Measurements from ENCODE around the gene ARSK.

The ARSK gene

DNA sequence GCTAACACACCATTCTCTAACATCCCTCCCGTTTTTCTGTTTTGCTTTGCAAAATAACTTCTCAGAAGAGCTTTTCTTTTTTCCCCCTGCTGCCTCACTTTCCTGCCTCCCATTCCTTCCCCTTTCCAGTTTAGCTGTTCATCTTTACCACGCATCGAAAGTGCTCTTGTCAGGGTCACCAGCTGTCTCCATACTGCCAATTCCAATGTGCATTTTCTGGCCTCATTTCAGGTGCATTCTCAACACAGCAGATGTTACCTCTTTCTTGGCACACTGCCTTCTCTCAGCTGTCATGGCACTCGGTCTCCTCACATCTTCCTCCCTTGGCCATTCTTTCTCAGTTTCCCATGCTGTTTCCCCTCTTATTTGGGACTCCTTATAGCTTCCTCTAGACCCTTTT, 9.5 kb downstream of the ARSK start:
- DNase-seq, result no peak

DNA sequence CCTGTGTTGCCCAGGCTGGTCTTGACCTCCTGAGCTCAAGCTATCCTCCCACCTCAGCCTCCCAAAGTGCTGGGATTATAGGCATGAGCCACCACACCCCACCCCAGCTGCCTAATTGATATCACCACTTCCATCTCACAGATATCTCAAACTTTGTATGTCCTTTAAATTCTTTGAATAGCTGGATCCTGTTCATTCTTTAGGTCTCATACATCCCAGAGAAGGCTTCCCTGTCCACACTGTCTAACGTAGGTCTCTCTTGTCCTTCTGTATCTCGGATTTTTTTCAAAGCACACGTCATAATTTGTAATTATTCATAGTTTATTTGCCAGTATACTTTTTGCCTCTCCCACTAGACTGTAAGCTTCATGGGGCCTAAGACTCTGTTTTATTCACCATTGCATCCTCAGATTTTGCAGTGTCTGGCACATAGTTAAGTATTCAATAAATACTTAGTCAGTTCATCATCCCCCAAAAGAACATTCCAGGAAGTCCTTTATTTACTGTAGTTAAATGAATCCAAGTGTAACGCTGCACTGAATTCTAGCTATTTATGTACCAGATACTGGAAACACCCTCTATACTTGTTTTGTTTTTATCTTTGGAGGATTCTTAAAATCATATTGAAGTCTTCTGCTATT, 10.5 kb downstream of the ARSK start:
- DNase-seq, result no peak

DNA sequence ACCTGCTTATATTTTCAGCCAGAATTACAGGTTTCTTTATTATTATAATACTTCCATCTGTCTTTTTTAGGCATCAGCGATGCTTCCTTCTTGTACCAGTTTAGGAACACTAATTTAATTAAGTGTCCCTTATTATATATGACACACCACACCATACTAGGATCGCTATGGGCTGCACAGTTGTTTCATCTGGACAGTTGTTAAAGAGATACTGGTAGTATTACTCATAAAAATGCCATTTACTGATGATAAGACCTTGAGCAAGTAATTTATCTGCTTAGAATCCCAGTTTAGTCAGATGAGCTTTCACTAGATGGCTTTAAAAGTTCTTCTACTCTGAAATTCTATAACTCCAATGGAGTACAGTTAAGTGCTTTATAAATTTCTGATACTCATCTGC, 17.1 kb downstream of the ARSK start:
- DNase-seq, result no peak

DNA sequence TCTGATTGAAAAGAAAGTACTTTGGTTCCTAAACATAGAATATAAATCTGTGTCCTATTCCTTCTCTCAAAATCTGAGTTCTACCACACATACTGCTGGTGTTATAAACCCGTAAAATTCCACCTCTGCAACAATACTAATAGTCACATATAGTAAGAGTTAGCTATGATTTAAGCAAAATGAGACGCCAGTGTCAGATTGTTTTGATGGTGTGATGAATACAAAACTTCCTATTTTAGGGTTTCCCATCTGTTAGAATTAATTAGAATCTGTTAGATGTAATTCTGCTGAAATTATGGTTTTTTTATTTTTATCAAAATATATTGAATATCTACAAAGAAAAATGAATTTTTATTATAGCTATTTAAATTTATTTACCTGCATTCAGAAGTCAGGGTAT, 26.7 kb downstream of the ARSK start:
- no peak for DNase-seq

DNA sequence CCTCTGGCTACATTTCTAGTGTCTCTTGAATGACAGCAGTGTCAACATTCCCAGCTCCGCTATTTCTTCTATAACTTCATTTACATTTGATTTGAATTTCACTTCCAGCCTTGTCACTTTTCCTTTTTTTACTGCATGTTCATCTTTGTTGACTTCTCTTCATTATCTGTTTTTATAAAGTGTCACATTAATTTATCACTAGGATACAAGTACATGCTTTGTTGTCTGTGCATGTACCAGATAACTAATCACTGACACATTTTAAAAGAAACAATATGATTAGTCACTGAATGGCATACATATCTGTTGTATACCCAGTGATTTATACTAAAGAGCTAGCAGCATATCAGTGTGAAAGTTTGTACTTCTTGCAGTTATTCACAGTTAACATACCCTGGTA, 29.1 kb downstream of the ARSK start:
- no peak for DNase-seq

DNA sequence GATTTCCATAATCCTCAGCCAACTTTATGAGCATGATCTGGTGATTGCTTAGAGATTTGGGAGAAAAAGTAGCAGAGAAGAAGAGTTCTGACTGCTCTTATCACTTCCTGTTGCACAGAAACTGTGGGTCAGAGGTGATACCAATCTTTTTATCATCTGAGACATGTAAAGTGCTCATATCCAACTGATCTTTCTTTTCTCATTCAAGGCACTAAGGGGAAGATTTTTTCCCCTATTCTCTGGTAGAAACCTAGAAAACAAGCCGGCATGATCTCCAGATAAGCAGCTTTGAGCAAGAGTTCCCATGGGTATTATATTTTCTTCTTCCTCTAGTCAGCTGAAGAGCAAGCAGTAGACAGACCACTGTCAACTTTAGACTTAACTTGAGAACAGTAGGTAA, 36.0 kb downstream of the ARSK start:
- no peak for DNase-seq

DNA sequence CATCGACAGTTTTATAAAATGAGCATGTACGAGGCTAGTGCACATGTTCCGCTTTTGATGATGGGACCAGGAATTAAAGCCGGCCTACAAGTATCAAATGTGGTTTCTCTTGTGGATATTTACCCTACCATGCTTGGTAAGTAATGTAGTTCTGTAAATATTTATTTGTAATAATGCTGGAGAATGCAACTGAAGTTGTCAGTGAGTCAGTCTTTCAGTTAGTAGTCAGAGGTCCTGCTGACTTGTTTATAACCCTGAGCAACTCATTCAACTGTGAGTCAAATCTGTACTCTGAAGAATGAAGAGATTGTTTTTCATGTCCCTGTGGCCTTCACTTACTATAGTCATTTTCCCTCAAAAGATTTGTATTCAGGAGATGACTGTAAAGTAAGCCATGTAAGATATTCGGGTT, 36.6 kb downstream of the ARSK start:
- DNase-seq, result no peak

DNA sequence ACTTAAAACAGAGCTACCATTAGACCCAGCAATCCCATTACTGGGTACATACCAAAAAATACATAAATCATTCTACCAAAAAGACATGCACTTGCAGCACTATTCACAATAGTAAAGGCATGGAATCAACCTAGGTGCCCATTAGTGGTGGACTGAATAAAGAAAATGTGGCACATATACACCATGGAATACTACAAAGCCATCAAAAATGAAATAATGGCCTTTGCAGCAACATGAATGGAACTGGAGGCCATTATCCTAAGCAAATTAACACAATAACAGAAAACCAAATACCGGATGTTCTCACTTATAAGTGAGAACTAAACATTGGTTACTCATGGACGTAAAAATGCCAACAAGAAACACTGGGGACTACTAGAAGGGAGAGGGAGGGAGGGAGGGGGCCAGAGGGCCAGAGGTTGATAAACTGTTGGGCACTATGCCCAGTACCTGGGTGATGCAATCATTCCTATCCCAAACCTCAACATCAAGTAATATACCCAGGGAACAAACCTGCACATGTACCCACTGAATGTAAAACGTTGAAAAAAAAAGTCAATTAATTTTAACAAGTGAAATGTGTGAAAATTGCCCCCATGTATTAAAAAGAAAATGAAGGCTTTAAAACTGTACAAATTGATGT, 40.5 kb downstream of the ARSK start:
- DNase-seq, result no peak

DNA sequence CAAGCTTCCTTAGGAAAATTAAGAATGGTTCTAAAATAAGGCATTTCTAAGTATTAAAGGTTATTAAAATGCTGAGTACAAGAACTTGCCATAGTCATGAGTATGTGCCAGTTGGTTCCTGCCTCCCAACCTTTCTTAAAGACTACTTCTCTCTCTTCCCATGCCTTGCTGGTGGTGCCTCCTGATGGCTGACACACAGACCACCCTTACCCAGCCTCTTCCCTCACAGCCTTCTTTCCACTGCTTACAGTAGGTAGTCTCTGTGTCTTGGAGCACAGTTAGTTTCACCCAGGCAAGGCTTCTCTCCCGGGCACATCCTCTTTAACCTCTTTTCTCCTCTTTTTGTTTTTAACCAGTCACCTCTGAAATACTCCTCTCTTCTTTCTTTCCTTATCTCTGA, 44.4 kb downstream of the ARSK start:
- no peak for DNase-seq

DNA sequence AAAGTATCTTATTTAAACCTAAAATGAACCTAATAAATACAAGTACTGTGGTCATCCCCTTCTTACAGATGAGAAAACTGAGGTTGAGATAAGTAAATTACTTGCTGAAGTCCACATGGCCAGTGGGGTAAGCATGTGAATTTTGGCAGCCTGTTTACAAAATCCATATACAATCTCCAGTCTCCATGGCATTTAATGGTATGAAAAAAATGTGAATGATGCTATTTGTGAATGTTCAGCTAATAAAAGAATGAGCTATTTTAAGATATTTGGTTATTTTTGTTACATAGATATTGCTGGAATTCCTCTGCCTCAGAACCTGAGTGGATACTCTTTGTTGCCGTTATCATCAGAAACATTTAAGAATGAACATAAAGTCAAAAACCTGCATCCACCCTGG, 45.7 kb downstream of the ARSK start:
- no peak for DNase-seq

DNA sequence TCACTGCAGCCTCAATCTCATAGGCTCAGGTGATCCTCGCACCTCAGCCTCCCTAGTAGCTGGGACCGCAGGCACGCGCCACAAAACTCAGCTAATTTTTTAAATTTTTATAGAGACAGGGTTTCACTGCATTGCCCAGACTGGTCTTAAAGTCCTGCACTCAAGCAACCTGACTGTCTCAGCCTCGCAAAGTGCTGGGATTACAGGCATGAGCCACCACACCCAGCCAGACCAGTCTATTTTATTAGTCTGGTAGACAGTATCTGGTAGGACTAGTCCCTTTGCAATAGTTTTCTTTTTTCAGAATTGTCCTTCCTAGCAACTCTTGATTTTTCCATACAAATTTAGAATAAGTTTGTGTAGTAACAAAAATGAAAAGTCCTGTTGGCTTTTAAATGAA, 50.9 kb downstream of the ARSK start:
- no peak for DNase-seq

DNA sequence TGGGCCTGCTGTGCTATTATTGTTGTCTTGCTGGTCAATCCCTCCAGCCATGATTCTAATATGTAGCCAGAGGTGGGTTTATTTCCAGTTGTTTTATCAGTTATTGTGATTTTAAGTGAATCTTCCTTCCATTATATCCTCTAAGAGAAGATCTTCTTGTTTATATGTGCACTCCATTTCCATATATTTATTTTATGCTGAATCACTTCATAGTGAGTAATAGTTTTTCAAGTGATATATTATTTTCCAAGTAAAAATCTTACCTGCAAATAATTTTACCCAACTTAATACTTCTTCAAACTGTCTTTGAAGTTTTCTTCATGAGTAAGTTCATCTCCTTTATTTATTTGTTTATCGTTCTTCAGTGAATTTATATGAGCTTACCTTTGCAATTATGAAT, 51.5 kb downstream of the ARSK start:
- DNase-seq, result no peak

DNA sequence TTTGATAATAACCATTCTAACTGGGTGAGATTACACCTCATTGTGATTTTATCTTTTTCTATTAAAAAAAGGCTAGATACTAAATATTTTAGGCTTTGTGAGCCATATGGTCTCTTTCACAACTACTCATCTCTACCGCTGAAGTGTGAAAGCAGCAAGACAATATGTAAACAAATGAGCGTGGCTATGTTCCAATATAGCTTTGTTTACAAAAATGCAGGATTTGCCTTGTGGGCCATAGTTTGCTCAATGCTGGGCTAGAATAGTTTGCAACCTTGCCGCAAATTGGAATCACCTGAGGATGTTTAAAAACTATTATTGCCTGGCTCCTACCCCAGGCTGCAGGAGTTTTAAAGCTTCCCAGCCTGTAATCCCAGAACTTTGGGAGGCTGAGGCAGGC, 54.8 kb downstream of the ARSK start:
- DNase-seq, result no peak

DNA sequence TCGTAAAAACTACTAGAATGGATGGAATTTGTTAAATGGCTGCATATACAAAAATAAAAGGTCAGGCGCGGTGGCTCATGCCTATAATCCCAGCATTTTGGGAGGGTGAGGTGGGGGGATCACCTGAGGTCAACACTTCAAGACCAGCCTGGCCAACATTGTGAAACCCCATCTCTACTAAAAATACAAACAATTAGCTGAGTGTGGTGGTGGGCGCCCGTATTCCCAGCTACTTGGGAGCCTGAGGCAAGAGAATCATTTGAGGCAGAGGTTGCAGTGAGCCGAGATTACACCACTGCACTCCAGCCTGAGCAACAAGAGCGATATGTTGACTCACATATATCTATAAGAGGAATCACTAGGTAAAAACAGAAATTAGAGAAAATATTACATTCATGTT, 55.6 kb downstream of the ARSK start:
- no peak for DNase-seq

DNA sequence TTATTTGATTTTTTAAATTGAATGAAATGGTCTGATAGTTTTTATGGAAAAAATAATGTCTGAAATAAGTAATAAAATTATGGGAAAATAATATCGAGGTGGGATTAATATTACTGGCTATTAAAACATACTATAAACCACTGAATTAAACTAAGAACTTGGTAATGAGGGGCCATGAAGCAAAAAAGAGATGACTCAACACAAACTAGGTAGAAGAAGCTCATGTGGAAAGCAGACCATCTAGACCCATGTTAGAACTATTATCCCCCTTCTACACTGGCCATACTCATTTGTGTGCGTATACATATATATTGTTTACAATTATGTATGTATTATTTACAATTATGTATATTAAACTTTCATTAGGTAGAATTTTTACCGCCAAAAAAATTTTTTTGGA, 56.5 kb downstream of the ARSK start:
- DNase-seq, result no peak

DNA sequence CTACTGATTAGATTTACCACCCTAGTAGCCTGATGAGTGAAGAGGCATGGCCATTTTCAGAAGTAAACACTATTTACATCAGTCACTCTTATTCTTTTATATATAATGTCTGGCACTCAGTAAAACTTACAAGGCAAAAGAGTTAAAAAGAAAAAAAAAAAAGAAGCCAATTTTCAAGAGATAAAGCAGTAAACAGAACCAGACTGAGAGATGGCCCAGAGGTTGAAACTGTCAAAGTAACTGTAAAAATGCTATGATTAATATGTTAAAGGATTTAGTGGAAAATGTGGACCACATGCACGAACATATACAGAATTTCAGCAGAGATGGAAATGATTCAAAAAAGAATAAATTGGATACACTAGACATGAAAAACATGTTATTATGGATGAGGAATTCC, 58.6 kb downstream of the ARSK start:
- DNase-seq, result no peak

DNA sequence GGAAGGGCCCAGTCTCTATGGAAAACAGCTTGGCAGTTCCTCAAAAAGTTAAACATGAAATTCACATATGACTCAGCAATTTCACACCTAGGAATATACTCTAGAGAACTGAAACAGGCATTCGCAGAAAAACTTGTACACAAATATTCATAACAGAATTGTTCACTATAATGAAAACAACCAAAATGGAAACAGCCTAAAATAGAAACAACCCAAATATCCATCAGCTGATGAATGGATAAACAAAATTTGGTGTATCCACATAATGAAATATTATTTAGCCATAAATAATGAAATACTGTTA, 60.2 kb downstream of the ARSK start:
- DNase-seq, result no peak

DNA sequence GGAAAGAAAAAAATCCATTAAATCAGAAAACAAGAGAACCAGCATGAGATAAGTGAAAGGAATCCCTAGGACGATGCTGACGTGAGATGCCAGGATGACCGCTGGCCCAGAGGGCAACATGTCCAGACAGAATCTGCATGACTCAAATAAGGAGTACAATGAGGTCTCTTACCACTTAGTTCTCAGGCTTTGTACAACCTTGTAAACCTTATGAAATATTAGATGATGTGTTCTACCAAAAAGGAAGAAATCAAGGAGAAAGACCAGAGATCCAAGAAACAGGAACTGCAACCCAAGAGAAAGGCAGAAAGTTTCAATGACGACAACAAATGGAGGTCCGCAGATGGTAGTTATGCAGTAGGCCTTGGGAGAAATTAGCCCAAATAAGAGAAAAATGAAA, 62.2 kb downstream of the ARSK start:
- no peak for DNase-seq

DNA sequence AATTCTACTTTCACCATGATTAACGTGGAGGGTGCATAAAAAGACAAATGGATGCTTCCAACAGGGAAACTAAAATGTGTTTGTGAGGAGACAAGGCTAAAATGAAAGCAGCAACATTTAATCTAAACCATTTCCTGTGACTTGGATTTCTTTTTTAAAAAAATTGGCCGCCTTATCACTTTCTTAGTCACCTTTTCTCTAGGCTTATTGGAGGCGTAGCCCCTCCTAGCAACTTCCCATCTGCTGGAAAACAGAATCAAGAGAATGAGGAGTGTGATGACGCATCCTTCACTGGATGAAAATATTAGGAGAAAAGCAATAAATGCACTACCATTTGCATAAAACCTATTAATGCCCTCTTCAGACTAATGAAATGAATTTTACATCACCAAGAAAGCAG, 64.2 kb downstream of the ARSK start:
- DNase-seq, result no peak

DNA sequence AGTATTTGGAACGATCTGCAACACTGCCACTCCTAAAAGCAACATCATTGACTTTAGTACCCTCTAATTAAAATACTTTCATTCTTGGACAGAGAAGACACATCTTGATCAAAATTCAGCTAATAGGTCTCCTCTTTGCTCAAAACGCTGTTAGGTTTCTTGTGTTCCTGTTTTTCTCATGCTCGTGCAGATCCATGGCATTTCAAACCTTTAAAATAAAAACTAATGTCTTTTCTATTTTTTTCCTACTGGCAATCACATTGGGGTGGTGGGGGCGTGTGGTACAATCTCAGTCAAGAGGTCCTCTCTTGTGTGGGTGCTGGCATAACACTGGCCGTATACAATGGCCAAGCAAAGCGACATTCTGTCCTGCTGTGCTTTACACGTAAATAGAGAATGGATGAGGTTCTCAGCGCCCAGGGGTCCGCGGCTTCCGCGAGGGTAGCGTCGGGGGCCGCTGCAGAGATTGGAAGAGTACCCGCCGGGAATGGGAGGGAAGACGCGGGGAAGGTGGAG, 64.7 kb downstream of the ARSK start:
- DNase-seq, result no peak

DNA sequence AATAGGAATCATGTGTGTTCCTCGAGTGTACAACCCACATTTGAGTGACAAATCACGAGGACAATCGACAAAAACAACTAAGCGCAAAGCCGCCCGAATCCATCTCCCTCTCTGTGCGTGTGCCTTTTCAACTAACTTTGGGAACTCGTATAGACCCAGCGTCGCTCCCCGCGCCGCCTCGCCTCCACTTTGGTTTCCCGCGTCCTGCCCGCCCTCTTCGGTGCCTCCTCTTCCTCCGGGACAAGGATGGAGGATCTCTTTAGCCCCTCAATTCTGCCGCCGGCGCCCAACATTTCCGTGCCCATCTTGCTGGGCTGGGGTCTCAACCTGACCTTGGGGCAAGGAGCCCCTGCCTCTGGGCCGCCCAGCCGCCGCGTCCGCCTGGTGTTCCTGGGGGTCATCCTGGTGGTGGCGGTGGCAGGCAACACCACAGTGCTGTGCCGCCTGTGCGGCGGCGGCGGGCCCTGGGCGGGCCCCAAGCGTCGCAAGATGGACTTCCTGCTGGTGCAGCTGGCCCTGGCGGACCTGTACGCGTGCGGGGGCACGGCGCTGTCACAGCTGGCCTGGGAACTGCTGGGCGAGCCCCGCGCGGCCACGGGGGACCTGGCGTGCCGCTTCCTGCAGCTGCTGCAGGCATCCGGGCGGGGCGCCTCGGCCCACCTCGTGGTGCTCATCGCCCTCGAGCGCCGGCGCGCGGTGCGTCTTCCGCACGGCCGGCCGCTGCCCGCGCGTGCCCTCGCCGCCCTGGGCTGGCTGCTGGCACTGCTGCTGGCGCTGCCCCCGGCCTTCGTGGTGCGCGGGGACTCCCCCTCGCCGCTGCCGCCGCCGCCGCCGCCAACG, 65.3 kb downstream of the ARSK start, which contains the start of gene GPR150:
Gene GPR150 (plus strand): TSS at position 58 of the 840 bp plus-strand sequence. CDS start 189 bp downstream, at position 247.
- no peak for DNase-seq

DNA sequence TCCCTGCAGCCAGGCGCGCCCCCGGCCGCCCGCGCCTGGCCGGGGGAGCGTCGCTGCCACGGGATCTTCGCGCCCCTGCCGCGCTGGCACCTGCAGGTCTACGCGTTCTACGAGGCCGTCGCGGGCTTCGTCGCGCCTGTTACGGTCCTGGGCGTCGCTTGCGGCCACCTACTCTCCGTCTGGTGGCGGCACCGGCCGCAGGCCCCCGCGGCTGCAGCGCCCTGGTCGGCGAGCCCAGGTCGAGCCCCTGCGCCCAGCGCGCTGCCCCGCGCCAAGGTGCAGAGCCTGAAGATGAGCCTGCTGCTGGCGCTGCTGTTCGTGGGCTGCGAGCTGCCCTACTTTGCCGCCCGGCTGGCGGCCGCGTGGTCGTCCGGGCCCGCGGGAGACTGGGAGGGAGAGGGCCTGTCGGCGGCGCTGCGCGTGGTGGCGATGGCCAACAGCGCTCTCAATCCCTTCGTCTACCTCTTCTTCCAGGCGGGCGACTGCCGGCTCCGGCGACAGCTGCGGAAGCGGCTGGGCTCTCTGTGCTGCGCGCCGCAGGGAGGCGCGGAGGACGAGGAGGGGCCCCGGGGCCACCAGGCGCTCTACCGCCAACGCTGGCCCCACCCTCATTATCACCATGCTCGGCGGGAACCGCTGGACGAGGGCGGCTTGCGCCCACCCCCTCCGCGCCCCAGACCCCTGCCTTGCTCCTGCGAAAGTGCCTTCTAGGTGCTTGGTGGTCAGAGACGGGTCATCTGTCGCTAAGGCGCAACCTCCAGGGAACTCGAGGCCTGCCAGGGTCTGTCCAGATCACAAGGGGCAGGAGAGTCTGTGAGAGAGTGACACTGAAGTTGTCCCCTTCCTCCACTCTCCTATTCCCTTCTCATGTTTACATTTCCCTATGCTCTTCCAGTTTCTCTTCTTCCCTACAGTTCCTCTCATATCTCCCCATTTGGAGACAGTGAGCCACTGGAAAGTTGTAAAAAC, 66.3 kb downstream of the ARSK start:
- DNase-seq, result no peak

Data from NCI-H1417 treated with DMSO at 0.1 percent for 48 hours (cell line).